ENCODE measurements around the gene ZSCAN18. TPM values are rescaled to one million over a fixed set of nuclear protein-coding genes. Genes with fewer than 3 reads are reported as not detected.

Gene ZSCAN18
- total and polyA plus RNA-seq, 9 of the 15 experiments (the other 6 are each of a cell fraction or from before 2014, with no cell fraction given), result 0.07 to 1.9 (median 0.31) TPM; not detected in 1

DNA sequence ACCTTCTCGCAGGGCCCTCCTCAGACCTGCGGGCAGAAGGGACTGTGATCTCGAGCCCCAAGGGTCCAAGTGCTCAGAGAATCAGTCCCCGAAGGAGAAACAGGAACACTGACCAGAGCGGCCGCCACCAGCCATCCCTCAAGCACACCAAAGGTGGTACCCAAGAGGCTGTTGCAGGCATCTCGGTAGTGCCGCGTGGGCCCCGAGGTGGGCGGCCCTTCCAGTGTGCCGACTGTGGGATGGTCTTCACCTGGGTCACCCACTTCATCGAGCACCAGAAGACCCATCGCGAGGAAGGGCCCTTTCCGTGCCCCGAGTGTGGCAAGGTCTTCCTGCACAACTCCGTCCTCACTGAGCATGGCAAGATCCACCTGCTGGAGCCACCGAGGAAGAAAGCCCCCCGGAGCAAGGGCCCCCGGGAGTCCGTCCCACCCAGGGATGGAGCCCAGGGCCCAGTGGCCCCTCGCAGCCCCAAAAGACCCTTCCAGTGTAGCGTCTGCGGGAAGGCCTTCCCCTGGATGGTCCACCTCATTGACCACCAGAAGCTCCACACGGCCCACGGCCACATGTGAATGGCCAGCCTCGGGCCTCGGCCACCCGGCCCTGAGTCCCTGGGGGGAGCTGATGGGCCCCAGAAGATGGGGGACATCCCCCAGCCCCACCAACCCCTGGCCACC lies 44.4 kb downstream of the ZSCAN18 start:
- H3K36me3 ChIP-seq (ENCODE audit: control insufficient read depth, insufficient read depth, low read length), result no peaks in the 10 kb centered on the region

More for the DNA sequence above, 44.4 kb downstream of the ZSCAN18 start:
- ChIA-PET CTCF (ENCODE audit: low intra/inter-chr PET ratio) (no interaction called here), POLR2A (no interaction called here)
- H3K27me3 ChIP-seq (ENCODE audit: control insufficient read depth in 2 of 2, insufficient read depth in 2 of 2, low read length in 2 of 2), result no peaks in the 10 kb centered on the region
- no peaks in the 10 kb centered on the region for H3K4me1 ChIP-seq (replicated peaks in 1 of 2; ENCODE audit: control insufficient read depth in 2 of 2, insufficient read depth in 2 of 2, low read length in 2 of 2)
- ATAC-seq (no peak), DNase-seq (ENCODE audit: extremely low read depth in 1 of 4, low spot score in 3 of 4) (no peak), FAIRE-seq (no peak)
- intact Hi-C loops (cut with micrococcal nuclease) (no loop called here), in situ Hi-C loops (cut with MboI) (no loop called here)
- no peak overlapping the region for H3K27ac ChIP-seq (ENCODE audit: extremely low read depth, low read depth, low read length)
- H3K9ac ChIP-seq (ENCODE audit: insufficient read depth in 1 of 2, low read depth in 2 of 2, low read length in 2 of 2), result no peak overlapping the region
- whole genome bisulfite sequencing (ENCODE audit: insufficient coverage, low coverage, missing lambda C conversion rate), result under 1% methylated on average over 24 of the region's 30 CpGs
- no peak overlapping the region for H2AFZ ChIP-seq (ENCODE audit: low read depth, low read length)
- no peaks in the 10 kb centered on the region for H3K9me3 ChIP-seq (replicated peaks; ENCODE audit: control insufficient read depth, insufficient read depth, low read depth, low read length)
- no peak overlapping the region for H3K4me3 ChIP-seq
- no peak overlapping the region for H3K4me2 ChIP-seq (ENCODE audit: insufficient read depth, low read length)
- H4K20me1 ChIP-seq (replicated peaks; ENCODE audit: control insufficient read depth, insufficient read depth, low read length), result no peaks in the 10 kb centered on the region
- H3K79me2 ChIP-seq (ENCODE audit: control insufficient read depth, insufficient read depth, low read length), result no peaks in the 10 kb centered on the region
- no peaks in the 10 kb centered on the region for H3K9me1 ChIP-seq (ENCODE audit: control insufficient read depth, insufficient read depth, low read length)
- TF ChIP-seq PHTF2 (CRISPR knock-in tag; IDR thresholded peaks at IDR 0.05), result no peak
- TF ChIP-seq CBFA2T2 (conservative IDR thresholded peaks at IDR 0.05), result no peak
- TF ChIP-seq ZNF785 (CRISPR knock-in tag; IDR thresholded peaks at IDR 0.05), result no peak
- no peak for TF ChIP-seq CBFB (CRISPR knock-in tag; IDR thresholded peaks at IDR 0.05)
- TF ChIP-seq TCF7 (IDR thresholded peaks at IDR 0.05; ENCODE audit: borderline replicate concordance), result no peak
- no peak for TF ChIP-seq ZNF764 (CRISPR knock-in tag; IDR thresholded peaks at IDR 0.05; ENCODE audit: low read depth)
- TF ChIP-seq FIP1L1 (IDR thresholded peaks at IDR 0.05; ENCODE audit: low read depth, low read length, poor library complexity, severe bottlenecking), result no peak
- no peak for TF ChIP-seq RAD21 (CRISPR knock-in tag; conservative IDR thresholded peaks at IDR 0.05 in 1 of 2, IDR thresholded peaks at IDR 0.05 in 1 of 2)
- TF ChIP-seq MTA2 (IDR thresholded peaks at IDR 0.05; ENCODE audit: low read depth), result no peak
- no peak for TF ChIP-seq EZH2 (IDR thresholded peaks at IDR 0.05; ENCODE audit: borderline replicate concordance, low read depth, low read length)
- TF ChIP-seq, protein P1, sequence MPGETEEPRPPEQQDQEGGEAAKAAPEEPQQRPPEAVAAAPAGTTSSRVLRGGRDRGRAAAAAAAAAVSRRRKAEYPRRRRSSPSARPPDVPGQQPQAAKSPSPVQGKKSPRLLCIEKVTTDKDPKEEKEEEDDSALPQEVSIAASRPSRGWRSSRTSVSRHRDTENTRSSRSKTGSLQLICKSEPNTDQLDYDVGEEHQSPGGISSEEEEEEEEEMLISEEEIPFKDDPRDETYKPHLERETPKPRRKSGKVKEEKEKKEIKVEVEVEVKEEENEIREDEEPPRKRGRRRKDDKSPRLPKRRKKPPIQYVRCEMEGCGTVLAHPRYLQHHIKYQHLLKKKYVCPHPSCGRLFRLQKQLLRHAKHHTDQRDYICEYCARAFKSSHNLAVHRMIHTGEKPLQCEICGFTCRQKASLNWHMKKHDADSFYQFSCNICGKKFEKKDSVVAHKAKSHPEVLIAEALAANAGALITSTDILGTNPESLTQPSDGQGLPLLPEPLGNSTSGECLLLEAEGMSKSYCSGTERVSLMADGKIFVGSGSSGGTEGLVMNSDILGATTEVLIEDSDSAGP (CRISPR knock-in tag; IDR thresholded peaks at IDR 0.05), result no peak
- TF ChIP-seq ZBTB1 (CRISPR knock-in tag; IDR thresholded peaks at IDR 0.05; ENCODE audit: borderline replicate concordance, low read depth), result no peak
- no peak for TF ChIP-seq KLF10 (CRISPR knock-in tag; IDR thresholded peaks at IDR 0.05)
- BruUV-seq (replicated peaks), result no TSS peak
